Amygdala (tissue), 56 donors: Measurements from ENCODE around the gene ZNF519.
"Not testable (repeated sequence)": the region's sequence is repeated elsewhere in the genome, so short reads cannot be mapped to it uniquely, and the experiment has no call there.

ENCODE experiments used
- DNase-seq, 56 donors: peaks; one replicate each; lab custom pipeline; 2025; lab: John Stamatoyannopoulos, UW

ZNF519 gene

DNA sequence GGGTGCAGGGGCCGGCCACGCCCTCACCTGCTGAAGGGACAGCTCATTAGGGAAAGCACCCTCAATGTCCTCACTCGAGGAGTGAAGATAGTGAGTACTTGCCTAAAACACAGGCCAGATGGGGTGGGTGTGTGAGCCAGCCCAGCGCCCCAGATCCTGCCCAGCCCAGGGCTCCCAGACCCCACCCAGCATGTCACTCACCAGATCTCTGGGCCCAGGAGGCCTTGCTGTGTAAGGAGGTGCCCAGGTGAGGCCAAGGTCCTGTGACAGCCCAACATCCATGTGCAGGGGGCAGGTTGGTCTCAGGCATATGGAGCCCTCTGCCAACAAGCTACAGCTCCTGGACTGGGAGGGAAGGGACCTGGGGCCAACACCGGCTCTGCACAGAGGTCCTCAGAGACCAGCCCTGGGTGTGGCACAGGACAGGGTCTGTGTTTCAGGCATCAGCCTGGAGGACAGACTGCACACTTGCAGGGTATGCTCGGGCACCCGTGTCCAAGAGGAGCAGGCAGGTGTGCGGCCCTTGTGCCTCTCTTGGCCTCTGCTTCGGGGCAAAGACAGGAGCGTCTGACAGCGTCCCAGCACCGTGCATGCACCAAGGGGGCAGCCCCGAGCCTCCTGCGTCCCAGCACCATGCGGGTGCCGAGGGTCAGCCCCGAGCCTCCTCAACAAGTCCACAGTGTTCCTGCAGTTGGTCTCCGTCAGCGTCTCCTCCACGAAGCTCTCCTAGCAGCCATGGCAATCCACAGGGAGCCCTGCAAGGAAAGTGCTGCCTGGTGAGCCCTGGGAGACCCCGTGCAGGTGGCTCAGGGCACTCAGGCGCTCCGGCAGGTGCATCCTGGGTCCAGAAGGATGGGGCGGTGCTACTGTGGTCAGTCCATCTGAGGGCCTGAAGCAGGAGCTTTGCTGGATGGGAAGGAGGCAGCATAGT is 16.0 kb upstream of the ZNF519 start:
- not testable (repeated sequence) for DNase-seq

DNA sequence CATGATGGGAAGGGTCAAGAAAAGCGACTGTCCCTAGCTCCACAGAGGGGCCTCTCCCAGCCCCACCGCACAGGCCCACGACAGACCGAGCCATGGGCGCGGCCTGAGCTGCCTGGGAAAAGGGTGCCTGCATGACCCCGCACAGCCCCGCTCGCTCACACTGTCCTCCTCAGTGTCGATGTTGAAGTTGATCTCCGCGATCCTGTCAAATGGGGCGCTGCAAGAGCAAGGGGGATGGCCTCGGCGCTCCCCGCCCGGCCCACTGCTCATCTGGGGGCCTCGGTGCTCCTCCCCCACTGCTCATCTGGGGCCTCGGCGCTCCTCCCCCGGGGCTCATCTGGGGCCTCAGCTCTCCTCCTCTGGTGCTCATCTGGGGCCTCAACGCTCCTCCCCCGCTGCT is 14.5 kb upstream of the ZNF519 start:
- not testable (repeated sequence) for DNase-seq

DNA sequence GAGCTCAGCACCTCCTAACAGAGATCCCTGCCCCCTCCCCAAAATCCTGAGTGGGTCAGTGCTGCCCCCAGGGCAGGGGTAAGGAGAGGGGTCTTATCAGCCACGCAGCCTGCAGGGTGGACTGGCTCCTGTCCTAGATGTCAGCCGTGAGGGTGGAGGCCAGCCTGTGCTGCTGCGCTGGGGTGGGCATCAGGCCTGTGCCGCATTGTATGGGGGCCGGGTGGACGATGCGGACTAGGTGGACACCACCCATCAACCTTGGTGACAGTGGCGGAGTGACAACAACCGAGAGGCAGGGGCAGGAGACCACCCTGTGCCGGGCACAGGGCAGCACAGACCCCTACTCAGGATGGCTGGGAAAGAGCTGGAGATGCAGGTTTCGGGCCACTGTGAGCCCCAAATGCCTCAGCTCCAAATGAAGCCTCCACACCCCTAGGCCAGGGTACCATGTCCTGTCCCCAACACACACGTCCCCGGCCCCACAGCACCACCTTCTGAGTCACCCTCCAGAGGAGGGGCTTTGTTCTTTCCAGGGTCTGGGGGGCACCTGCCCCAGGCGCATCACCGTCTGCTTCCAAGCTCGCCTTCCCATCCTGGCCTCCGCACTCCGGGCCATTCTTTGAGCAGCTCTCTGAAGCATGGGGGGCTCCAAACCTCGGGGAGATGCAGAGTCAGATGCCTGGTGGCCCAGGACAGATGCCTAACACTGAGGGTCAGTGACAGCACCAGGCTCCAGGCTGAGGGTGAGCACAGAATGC is 13.5 kb upstream of the ZNF519 start:
- not testable (repeated sequence) for DNase-seq

DNA sequence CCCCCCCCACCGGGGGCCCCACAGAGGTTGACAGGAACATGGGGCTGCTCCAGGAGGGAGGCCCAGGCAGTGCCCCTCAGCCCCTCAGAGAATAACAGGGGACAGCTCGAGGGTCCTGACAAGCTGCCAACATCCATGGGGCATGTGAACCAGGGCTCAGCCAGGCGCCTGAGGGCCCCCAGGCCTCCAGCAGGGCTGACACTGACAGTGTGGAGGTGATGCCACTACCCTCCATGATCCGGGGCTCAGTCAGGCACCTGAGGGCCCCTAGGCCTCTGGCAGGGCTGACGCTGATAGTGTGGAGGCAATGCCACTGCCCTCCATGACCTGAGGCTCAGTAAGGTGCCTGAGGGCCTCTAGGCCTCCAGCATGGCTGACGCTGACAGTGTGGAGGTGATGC is 12.8 kb upstream of the ZNF519 start:
- not testable (repeated sequence) for DNase-seq

DNA sequence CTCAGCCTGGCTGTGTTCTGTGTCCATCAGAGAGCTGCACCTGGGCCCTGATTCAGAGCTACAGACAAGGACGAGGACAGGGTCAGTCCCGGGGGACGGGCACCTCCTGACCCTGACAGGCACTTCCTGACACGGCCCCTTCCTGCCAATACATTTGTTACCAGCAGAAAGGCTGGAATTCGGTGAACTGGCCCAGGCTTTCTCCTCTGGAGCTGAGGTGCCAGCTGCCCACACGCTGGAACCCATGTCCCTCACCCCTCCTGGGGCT is 12.3 kb upstream of the ZNF519 start:
- DNase-seq: no peak

DNA sequence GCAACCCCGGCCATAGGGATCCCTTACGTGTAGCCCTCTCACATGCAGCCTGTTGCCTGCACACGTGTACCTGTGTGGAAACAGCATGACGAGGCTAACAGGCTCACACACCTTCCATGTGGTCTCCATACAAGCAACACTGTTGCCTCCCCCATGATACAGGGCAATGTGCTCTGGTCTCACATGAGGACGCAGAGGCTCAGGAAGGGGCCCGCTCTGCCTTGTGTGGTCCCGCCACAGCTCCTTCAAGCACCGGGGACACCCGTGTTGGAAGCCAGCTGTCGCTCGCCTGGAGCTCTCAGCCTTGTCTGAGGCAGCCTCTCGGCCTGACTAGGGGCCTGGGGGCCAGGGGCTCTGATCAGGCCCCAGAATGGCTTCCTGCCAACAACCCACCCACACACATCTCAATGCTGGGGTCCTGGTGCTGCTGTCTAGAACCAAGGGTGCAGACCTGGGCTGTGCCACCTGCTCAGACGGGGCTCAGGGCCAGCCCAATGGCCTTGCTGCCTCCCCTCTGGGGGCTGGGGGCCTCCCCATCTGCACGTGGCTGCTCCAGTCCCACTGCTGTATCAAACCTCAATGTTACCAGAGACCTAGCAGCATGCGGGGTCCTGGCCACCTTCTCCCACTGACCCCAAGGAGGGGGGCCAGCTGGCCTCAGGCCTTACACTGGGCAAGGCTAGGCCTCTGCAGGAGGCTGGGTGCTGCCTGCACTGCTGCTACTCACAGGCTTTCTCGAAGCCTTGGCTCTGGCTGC is 11.8 kb upstream of the ZNF519 start:
- DNase-seq: not testable (repeated sequence)

DNA sequence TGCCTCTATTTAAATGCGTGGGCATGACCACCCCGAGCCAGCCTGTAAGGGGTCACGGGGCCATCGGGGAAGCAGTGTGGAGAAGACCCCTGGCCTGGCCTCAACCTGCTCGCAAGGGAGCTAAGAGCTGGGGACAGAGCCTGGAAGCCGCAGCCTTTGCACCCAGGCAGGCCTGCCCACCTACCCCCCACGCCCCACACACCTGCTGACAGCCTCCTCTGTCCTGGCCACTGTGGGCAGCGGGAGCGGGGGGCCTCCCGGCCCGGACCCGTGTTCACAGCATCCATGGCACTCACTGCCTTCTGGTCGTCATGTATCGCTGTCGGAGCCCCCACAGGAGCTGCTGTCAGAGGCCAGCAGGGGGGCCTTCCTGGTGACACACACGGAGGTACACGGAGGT is 11.2 kb upstream of the ZNF519 start:
- DNase-seq: not testable (repeated sequence)

DNA sequence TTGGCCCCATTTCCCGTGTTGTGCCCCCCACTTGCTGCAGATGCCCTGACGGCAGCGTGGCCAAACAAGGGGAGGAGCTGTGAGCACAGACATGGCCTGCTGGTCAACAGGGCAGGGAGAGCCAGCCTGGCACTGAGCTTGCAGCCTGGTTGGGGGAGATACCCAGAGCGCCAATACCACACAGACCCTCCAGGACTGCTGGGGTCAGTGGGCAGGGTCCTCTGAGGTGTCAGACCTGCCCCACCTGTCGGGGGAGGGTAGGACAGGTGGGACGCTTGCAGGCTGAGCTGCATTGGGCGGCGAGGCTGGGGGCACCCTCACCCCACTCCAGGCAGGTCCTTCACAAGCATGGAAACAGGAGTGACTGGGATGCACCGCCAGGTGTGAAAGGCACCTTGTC is 9.9 kb upstream of the ZNF519 start:
- not testable (repeated sequence) for DNase-seq

DNA sequence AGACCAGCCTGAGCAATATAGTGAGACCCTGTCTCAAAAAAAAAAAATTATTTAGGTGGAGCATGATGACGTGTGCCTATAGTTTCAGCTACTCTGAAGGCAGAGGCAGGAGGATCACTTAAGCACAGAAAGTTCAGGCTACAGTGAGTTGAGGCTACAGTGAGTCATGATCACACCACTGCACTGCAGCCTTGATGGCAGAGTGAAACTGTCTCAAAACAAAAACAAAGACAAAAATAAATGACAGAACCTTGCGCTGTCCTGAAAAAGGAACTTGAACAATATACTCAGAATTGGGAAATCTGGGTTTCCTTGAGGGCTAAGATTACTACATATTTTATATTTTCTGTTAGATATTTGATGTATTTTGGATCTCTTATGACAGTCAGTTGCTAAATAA is 7.3 kb upstream of the ZNF519 start:
- not testable (repeated sequence) for DNase-seq

DNA sequence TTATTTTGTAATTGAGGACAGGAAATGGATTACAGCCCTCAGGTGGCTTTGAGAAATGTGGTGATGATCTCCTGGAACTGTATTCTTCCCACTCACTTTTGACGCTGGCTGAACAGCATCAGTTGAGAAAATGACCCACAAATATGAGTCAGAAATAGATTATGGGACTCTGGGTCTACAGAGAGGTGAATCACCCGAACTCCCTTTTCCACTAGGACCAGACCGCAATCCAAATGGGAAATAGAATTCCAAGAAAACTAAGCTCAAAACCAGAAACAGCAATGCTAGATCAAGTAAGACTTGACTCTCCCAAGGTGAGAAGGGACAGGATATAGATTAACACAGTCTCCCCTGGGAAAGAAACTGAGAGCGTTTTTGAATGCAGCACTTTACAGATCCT is 5.7 kb upstream of the ZNF519 start:
- not testable (repeated sequence) for DNase-seq

DNA sequence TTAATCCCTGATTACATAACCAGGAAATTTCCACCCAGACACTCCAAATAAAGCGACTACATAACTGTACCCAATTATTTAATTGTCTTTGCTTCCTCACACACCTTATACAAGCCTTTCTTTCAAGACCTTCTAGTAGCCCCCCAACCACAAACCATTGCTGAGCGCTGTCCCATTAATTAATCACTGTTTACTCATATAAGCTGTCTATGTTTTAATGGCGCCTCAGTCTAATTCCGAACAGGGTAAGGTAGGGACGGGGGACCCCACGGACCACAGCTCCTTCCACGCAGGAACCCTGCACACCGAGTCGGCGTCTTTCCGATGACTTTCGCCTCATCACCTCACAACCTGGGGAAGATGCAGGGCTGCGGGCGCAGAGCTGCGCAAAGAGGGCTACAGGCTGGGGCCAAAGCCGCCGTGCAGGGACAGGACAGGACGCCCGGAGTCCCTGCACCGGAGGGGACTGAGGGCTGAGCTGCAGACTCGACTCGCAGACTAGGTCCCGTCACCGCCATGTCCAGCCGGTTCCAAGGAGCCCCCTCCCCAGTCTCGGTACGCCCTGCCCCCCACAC is 452 bp downstream of the ZNF519 start:
- not testable (repeated sequence) for DNase-seq

DNA sequence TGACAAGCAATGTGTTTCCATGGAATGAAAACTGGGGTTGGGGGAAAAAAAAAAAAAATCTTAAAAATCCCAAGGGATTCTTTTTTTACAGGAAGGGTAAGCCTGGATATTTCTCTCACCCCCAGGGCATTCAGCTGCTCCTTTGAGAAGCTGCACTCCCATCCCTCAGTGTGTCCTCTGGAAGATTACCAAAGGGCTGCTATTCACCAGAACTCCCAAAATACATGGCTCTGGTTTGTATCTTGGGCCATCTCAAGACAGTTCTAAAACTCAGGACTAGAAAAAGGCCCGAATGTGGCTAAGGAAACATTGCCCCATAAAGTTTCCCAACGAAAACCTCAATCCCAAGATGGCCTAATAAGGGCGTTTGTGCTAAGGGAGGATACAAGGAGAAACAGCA is 1.4 kb downstream of the ZNF519 start:
- not testable (repeated sequence) for DNase-seq

DNA sequence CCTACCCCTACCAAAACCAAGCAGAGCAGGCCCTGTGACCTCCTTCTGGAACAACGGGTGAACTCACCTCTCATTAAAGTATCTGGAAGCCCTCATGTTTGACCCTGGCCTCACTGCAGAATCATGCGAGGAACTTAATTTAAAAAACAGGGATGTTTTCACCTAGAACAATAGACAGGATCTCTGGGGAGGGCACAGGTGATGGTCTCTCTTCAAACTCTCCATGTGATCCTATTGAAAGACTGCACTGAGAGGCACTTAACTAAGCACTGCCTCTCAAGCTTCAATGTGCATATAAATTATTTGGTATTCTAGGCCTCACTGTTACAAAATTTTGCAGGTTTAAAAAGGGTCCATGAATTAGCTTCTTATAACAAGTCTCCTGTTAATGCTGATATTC is 7.5 kb downstream of the ZNF519 start:
- no peak for DNase-seq

DNA sequence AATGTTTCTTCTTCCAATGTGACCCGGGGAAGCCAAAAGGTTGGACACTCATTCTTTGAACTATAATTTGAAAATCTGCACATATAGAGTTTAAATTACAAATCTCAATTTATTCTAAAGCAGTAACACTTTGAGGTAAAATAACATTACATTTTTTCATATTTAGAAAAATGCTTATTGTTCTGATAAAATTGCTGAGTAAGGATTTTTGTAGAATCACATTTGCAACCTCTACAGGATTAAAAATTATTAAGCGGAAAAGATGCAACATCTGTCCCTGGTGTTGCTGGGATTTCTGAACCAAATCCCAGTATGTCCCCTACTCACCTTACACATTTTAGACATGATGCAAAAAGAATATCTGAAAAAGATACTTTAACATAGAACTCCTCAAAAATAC is 10.1 kb downstream of the ZNF519 start:
- DNase-seq: no peak

DNA sequence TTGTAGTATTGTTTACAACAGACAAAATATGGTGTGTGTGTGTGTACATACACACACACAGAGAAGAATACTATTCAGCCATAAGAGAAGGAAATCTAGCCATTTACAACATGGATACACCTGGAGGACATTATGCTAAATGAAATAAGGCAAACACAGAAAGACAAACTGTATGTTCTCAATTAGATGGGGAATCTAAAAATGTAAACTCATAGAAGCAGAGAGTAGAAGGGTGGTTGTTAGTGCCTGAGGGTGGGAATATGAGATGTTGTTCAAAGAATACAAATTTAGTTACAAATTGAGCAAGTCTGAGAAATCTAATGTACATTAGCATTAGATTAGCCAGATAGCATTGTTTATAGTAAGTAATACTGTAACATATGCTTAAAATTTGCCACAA is 11.3 kb downstream of the ZNF519 start:
- no peak for DNase-seq

DNA sequence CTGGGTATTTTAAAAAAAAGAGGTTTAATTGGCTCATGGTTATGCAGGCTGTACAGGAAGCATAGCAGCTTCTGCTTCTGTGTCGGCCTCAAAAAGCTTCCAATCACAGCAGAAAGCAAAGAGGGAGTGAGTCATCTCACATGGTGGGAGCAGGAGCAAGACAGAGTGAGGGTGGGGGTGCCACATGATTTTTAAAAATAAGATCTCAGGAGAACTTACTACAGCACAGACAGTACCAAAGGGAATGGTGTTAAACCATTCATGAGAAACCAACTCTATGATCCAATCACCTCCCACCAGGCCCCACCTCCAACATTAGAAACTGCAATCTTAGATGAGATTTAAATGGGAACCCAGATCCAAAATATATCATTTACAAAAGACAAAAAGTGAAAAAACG is 14.6 kb downstream of the ZNF519 start:
- peak in 19 of 56 donors; percentile 3 to 61 (median 17) for DNase-seq

DNA sequence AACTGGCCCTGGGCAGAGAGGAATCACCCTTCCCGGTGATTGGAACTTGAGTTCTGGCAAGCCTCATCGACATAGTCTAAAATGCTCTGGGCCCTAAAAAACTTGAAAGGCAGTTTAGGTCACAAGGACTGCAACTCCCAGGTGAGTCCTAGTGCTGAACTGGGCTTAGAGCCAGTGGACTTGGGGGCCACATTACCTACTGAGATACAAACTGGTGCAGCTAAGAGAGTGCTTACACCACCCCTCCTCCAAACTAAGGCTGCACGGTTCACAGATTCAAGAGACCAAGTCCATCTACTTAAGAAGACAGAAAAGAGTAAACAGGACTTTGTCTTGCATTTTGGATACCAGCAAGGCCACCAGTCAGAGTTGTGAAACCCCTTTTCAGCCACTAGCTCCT is 25.3 kb downstream of the ZNF519 start:
- DNase-seq: no peak

DNA sequence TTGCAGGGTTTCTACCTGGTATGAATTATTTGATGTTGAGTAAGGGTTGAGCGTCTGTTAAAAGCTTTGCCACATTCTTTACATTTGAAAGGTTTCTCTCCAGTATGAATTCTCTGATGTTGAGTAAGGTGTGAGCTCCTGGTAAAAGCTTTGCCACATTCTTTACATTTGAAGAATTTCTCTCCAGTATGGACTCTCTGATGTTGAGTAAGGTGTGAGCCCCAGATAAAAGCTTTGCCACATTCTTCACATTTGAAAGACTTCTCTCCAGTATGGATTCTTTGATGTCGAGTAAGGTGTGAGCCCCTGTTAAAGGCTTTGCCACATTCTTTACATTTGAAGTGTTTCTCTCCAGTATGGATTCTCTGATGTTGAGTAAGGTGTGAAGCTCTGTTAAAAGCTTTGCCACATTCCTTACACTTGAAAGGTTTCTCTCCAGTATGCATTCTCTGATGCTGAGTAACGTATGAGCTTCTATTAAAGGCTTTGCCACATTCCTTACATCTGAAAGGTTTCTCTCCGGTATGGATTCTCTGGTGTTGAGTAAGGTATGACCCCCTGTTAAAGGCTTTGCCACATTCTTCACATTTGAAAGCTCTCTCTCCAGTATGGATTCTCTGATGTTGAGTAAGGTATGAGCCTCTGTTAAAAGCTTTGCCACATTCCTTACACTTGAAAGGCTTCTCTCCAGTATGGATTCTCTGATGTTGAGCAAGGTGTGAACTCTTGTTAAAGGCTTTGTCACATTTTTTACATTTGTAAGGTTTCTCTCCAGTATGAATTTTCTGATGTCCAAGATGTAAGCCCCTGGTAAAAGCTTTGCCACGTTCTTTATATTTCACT is 27.1 kb downstream of the ZNF519 start:
- no peak for DNase-seq

DNA sequence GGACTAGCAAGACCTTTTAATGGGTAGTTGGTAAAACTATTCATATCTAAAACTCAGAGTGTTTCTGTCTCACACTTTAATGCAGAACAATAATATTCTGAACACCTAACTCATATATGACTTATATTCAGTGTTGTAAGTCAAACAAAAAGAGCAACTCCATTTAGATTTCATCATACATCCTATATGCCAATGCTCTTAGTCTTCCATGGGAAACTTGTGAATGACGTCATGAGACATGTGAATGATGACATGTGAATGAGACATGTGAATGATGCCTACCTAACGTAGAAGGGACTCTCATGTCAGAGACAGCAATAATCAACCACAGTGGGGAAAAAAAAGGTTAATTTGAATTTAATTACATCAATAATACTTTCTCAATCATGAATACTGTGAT is 28.0 kb downstream of the ZNF519 start:
- DNase-seq: no peak
